Activated T-helper 1 cell treated with anti-CD3 and anti-CD28 coated beads, Interleukin-2, amount 50 U/mL, for 16 hours (primary cell): ENCODE results near the gene FARP2.
"Not testable (repeated sequence)": the region's sequence is repeated elsewhere in the genome, so short reads cannot be mapped to it uniquely, and the experiment has no call there.

Experiments
- DNase-seq, 2 donors: peaks; one replicate each; pipeline ENCODE4 v3.0.0-alpha.2; 2020; ENCODE audit warnings: low read depth in 1 of 2, low spot score in 1 of 2

The FARP2 gene

DNA sequence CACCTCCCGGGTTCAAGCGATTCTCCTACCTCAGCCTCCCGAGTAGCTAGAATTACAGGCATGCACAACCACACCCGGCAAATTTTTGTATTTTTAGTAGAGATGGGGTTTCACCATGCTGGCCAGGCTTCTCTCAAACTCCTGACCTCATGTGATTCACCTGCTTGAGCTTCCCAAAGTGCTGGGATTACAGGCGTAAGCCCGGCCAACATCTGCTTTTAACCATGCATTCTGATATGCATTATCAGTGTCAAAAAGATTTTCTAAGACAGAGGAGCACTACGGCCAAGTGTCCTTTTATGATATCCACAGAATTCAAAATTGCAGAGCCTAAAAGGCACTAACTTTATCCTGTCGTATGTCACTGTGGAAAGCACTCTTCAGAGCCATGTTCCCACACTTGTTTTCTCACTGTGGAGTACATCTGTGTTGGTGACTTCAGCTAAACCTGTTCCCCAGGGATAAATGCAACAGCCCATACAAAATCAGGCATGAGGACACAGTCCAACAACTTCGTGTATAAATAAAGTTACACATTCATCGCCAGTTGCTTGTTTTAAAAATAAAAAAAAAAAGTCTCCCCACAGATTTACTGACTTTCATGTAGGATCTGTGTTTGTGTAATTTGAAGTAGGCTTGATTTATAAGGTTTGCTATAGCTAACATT is 95.9 kb downstream of the FARP2 start:
- DNase-seq: no peak

DNA sequence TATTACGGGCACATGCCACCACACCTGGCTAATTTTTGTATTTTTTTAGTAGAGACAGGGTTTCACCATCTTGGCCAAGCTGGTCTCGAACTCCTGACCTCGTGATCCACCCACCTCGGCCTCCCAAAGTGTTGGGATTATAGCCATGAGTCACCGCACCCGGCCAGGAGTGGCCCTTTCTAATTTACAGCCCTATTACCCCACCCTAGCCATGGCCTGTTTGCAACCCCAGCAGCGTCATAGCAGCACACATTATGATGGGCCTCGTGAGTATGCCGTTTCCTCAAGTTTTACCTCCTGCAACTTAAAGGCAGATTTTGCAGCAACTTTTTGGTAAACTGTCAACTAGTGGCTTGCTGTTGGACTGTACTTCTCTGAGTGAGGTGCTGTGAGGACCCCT is 97.8 kb downstream of the FARP2 start:
- not testable (repeated sequence) for DNase-seq

DNA sequence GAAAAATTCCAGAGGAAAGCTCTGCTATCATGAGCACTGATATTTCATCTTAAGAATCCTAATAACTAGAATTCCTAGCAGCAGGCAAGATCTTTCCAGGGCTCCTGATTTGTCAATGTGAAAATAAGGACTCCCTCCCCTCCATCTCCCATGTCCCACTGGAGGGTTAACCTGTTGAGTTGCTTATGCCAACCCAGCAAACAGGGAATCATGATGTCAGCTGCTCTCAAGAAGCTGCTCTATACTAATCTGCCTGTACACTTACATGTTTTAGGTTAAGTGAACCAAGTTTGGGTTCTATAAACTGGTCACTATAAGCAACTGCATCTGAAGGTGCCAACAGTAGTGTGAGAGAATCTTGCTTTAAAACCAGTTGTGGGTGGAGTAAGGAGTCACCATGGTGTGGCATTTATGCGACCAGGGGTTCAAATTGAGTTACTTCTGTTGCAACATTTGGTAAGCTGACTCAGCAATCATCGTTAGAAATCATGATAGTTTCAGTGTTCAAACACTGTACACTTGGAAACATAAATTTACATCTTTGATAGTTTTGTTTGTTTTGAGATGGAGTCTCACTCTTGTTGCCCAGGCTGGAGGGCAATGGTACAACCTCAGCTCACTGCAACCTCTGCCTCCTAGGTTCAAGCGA is 98.9 kb downstream of the FARP2 start:
- no peak for DNase-seq

DNA sequence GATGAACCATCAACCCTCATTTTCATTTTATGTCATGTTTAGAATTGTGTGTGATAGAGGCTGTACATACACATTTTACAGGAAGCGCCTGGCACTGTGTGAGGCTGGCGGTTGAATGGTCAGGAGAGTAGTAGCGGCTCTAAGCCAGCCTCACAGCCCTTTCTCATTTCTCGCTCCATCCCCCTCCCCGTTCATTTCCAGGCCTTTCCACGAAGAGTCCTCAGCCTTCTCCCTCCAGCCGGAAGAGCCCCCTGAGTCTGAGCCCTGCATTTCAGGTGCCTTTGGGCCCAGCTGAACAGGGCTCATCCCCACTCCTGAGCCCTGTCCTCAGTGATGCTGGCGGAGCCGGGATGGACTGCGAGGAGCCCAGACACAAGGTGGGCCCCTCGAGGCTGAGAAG is 100.5 kb downstream of the FARP2 start:
- no peak for DNase-seq

DNA sequence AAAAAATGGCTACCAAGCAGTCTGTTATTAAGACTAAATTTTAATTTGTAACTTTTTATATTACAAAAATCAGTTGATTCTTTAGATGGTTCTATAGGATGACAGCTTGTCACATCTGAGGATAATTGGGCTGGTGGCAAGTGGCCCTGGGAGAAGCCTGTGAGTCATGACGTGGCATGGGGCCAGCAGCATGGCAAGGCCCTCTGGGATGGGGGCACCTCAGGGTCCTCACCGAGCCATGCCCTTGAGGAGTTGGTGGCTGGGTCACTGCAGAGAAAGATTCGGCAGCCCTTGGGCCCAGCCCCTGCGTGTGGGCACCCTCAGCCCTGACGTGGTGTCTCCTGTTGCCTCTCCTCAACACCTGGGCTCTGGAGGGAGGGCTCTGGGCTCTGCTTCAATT is 102.6 kb downstream of the FARP2 start:
- DNase-seq: no peak

DNA sequence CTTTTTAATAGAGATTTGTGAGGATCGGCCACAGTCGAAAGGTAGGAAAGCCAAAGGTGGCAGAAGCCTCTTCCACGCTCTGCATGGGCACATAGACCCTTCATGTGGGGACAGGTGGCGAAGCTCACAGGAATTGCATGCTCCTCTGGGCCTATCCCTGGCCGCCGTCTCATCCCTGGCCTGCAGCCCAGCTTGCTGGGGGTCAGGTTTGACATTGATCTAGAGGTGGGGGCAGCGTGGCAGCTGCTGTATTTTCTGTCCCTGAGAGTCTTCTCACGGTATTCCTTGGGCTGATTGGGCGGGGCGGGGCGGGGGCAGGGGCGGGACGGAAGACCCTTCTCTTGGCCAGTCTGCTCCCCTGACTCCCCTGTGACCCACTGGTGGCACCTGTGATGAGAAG is 103.4 kb downstream of the FARP2 start:
- DNase-seq: no peak

DNA sequence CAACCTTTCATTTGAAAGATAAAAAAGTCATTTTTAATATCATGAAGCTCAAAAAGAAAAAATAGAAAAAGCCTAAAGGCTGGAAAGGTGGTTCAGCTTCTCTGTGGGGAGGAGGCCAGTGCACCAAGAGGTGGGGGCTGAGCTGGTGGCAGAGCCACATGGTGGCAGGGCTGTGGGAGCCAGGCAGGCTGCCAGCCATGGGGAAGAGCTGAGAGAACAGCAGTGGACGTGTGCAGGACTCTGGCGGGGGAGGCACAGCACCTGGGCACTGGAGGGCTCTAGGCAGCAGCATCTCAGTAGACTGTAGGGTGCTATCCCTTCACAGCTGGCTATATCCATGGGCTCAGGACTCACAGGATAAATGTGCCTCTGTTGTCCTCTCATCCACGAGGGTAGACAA is 104.5 kb downstream of the FARP2 start:
- DNase-seq: no peak

DNA sequence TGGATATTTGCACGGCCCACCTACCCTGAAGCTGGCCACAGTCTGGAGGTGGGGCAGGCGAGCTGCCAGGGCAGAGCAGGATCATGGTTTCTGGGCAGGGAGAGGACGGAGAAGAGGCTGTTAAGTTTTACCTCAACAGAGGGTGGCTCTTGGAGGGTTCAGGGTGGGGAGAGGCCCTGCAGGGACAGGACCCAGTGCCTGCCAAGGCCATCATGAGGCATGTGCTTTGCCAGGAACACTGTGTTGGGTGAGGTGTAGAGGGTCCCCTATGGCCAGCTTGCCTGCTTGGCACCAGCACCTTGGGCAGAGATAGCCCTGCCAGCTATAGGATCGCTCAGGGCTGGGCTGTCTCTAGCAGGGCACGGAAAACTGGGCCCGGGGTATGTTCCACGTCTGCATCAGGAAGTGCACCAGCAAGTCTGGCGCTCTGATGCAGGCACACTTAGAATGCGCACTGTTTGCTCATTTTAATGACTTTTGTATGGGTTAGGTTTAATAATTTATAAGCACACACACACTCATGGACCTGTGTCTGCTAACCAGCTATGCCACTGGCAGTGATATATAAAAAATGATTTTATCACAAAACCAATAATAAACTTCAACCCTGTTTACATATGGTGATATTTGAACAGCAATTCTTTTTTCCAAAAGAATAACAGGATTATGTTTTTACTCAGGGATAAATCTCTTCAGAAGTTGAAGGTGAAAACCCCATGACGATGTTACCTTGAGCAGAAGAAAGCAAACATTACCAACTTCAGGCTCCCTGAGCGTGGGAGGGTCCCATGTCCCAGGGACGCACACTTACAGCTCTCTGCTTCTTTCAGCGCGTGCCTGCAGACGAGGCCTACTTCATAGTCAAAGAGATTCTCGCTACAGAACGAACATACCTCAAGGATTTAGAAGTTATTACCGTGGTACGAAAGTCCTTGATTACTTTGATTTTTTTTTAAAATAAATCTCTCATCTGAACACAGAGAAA is 105.9 kb downstream of the FARP2 start:
- no peak for DNase-seq

DNA sequence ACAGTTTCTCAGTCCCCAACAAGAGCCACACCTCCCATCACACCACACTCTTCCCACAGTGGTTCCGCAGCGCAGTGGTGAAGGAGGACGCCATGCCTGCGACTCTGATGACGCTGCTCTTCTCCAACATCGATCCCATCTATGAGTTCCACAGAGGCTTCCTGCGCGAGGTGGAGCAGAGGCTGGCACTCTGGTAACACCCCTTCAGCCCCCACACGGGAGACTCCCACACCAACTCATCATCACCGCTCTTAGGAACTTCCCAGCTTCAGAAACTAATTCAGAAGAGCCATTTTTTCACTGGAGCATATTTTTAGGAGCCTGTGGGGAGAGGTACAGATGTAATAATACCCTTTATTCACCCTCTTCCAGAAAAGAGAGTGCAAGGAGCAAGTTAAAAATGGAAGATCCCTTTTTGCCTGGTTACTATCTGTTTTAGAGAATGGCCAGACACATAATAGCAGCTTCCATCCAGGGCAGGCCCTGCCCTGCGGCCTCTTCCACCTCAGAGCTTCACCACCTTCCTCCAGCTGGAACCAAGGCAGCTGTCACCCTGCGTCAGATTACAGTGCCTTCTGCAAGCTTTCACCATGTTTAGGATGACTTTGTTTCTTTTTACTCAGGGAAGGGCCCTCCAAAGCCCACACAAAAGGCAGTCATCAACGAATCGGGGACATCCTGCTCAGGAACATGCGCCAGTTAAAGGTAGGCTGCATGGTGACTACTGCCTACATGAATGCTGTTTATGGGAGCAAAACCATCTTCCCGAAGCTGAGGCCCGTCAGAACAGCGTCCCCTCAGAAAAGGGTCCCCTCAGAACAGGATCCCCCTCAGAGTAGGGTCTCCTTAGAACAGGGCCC is 107.4 kb downstream of the FARP2 start:
- DNase-seq: no peak

DNA sequence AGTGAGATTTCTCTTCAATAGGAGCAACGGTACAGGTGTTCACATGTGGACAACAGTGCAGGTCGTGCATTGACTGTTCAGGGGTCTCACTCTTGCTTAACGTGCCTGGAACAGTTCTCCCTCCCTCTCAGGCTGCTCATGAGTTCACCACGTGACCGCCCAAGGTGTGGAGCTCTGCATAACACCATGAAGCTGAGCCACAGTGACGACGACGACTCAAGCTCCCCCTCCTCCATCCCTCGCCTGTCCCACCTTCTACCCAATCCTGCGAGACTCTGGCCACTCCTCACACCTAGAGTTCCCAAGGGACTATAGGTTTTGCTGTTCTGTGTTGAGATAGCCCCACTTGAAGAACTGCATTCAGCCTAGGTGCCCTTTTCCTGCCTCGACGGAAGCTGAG is 109.5 kb downstream of the FARP2 start:
- no peak for DNase-seq

DNA sequence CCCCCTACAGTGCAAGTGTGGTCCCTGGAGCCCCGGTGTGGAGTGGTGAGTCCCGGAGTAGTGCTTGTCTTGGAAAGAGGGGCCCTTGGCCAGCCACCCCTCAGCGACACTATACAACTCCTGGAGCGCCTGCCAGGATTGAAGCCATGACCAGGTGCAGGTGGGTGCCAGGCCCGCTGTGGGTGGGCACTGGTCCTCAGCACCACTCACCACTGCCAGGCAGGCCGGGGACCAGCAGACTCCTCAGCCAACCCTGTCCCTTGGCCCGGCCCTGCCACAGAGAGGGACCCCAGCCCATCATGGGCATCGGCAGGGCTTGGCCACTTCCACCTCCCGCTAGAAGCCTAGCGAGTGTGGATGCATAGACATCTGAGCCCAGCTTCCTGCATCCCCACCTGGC is 110.1 kb downstream of the FARP2 start:
- DNase-seq: no peak

DNA sequence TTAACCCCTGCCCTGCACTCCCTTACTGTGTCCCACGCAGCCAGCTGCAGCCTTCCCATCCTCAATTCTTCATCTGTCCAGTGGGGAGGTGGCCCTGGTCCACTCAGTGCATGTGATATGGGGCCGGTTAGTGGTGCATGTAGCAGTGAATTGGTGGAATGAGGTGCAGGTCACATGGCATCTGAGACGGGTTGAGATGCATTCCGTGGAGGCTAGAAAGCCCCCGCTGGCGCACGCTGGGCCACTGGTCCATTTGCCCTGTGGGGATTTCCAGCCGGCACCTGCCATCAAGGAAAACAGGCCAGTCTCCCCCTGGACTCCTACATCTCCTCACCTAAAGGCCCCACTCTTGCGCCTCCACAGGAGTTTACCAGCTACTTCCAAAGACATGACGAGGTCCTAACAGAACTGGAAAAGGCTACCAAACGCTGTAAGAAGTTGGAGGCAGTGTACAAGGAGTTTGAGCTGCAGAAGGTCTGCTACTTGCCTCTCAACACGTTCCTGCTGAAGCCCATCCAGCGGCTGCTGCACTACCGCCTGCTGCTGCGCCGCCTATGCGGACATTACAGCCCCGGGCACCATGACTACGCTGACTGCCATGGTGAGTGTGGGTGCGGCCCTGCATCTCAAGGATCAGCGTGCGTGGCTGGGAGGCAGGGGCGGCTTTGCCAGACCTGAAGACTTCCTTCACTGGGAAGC is 111.8 kb downstream of the FARP2 start:
- no peak for DNase-seq

DNA sequence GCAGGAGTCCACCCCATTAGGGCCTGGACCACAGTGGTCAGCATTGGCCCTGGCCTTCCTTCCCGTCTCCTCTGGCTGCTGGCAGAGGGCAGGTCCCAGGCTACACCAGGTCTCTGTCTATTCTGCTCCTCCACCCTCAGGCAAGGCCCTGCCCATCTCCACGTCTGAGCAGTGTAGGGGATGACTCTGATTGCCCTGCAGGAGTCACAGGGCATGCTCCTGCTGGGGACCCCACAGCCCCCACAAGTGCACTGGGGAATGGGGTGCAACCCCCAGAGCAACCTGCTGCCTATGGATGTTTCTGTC is 112.3 kb downstream of the FARP2 start:
- DNase-seq: no peak

DNA sequence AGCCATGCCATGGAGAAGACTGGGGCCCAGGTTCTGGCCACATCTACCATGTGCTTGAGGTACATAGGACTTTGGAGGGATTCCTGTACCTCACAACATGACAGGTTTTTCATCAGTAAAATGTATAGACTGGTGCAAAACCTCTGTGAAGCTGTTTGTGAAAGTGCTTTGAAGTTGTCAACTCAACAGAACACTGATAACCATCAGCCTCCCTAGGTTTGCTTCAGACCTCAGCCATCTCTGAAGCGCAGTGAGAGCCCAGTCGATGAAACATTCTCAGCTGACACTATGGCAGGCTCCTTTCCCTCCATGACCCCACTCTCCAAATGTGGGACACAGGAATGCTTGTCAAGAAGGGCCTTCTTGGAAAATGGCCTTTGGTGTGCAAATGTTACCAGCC is 113.7 kb downstream of the FARP2 start:
- DNase-seq: no peak

DNA sequence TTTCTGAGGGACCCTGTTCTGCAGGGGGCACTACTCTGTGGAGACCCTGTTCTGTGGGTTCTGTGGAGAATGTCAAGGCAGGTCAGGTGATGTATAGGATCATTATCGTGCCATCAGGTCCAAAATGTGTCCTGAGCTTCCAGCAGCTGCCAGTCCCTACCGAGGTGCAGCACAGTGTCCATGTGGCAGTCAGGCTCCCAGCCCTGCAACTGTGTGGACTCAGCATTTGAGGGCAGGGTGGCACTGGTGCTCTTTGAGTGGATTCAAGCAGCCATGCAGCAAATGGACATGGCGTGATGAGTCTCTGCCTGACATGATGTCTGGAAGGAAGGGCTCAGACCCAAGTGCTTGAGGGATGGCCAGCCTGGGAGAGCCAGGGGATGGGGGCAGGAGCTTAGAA is 117.3 kb downstream of the FARP2 start:
- DNase-seq: no peak

DNA sequence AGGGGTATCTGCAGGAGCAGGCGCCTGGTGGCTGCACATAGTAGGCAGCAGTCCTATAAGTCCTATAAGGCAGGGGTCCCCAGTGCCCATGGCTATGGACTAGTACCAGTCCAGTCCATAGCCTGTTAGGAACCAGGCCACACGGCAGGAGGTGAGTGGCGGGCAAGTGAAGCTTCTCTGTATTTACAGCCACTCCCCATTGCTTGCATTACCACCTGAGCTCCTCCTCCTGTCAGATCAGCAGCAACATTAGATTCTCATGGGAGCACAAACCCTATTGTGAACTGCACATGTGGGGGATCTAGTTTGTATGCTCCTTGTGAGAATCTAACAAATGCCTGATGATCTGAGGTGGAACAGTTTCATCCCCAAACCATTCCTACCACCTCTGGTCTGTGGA is 119.2 kb downstream of the FARP2 start:
- DNase-seq: no peak

DNA sequence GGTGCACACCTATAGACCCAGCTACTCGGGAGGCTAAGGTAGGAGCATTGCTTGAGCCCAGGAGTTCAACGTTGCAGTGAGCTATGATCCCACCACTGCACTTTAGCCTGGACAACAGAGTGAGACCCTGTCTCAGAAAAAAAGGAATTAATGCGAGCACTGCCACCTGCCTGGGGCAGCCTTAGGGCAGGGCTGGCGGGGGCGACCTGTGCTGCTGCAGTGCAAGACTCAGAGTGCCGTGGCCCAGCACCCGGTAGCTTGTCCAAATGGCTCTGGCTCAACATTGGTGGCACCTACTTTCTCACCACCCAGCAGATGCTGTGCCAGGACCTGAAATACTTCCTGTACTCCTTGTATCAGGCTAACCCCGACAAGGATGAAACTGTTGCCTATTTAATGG is 122.1 kb downstream of the FARP2 start:
- DNase-seq: no peak

DNA sequence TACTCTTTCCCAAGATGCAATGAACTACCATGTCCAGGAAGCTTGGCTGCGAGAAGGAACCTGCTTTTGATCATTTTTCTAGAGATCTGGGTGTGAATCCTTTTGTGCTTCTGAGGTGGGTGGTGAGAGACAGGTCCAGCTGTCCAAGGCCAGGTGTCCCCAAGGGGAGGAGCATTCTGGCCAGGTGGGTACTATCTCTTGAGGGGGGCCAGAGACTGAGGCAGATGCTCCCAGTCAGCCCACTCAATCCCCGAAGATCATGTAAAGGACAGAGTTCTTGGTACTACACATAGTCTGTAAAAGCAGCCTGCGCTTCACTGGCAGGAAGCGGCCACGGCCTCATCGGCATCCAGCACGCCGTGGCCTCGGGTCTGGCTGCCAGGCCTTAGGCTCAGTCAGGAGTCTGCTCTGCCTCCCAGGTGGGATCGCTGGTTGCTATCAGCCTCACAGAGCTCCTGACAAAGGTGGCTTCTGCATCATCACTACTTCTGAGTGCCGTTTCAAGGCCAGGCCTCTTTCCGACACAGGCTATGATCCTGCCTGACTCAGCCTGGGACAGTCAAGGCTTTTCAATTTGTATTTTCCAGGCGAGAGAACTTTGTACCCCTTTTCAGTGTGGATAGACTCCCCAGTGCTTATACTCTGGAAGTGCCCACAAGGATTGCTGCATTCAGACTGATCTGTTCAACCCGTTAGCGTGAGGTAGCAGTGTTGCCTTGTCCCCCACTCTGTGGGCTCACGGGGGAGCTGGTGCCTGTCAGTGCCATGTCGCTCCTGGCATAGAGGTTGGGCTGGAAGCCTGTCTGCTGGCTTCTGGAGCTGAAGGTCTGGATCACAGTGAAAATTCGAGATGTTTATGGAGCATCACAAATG is 123.2 kb downstream of the FARP2 start:
- no peak for DNase-seq

DNA sequence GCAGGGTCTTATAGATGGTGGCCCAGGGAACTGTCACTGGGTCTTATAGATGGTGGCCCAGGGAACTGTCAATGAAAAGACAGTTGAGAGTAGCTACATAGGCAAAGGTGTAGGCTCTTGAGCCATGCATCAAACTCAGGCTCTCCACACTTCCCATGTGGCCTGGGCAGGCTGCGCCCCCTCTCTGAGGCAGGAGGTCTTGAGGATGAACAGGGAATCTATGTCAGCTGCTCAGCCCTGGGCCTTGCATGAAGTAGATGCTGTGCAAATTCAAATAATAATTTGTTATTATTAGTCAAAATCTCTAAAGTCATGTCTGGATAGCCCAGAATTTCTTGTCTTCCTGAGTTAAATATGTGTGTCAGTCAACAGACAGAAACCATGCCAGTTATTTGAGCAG is 125.6 kb downstream of the FARP2 start:
- DNase-seq: no peak
